Gastroesophageal sphincter (tissue), 4 donors: ENCODE results near the gene CAPS2. TPM values are rescaled to one million over a fixed set of nuclear protein-coding genes. Genes with fewer than 3 reads are reported as not detected.

Source experiments
- ATAC-seq: fragments of 150-250 bp; one replicate; pipeline ENCODE4 v1.9.1; 2016; ENCODE audit warnings: mild to moderate bottlenecking, moderate library complexity
- H3K27ac ChIP-seq, 4 donors: fragments of 200-600 bp; sonication (generic) in 3 of 4; 1 replicate in 3 of 4; 2 replicates in 1 of 4; pipeline ENCODE4 v1.5.1; 2016 to 2019
- H3K27me3 ChIP-seq: fragments of 200-600 bp; sonication (generic); one replicate; pipeline ENCODE4 v1.5.1; 2019
- H3K36me3 ChIP-seq, 2 donors: fragments of 200-600 bp; sonication (generic); one replicate each; pipeline ENCODE4 v1.5.1; 2019; ENCODE audit warnings: control low read depth in 1 of 2
- H3K4me1 ChIP-seq, 3 donors: fragments of 200-600 bp; sonication (generic); 1 replicate in 2 of 3; 2 replicates in 1 of 3; pipeline ENCODE4 v1.5.1; 2016 to 2019; ENCODE audit warnings: control low read depth in 2 of 3
- H3K4me3 ChIP-seq, 2 donors: fragments of 200-600 bp; sonication (generic); one replicate each; pipeline ENCODE4 v1.5.1; 2019; ENCODE audit warnings: mild to moderate bottlenecking in 1 of 2, moderate library complexity in 1 of 2
- H3K9me3 ChIP-seq, 3 donors: fragments of 200-600 bp; sonication (generic); one replicate each; pipeline ENCODE4 v1.5.1; 2017 to 2019; ENCODE audit warnings: control low read depth in 2 of 3
- CTCF ChIP-seq, 4 experiments: fragments of 200-600 bp in 2 of 4; fragments of 450-650 bp in 2 of 4; sonication (generic) in 1 of 4; IDR thresholded peaks; one replicate each; pipeline ENCODE4 v1.5.1; 2017 to 2019; ENCODE audit warnings: antibody characterized with exemption in 4 of 4, mild to moderate bottlenecking in 2 of 4, moderate library complexity in 2 of 4
- EP300 ChIP-seq: sonication (generic); formaldehyde crosslinking; IDR thresholded peaks from one replicate; pipeline ENCODE4 v1.6.1; 2017; ENCODE audit warnings: antibody characterized with exemption, mild to moderate bottlenecking
- POLR2A ChIP-seq, 2 donors: fragments of 450-650 bp; IDR thresholded peaks; one replicate each; pipeline ENCODE4 v1.6.1; 2017; ENCODE audit warnings: antibody characterized with exemption in 2 of 2, mild to moderate bottlenecking in 2 of 2, moderate library complexity in 1 of 2
- POLR2AphosphoS5 ChIP-seq: sonication (generic); formaldehyde crosslinking; IDR thresholded peaks from one replicate; pipeline ENCODE4 v1.6.1; 2017; ENCODE audit warnings: antibody characterized with exemption
- WGBS, 2 donors: methylation state at CpG; one replicate each; pipeline ENCODE4 v1.1.5; 2018; ENCODE audit warnings: low coverage in 1 of 2; 5-methylcytosine and 5-hydroxymethylcytosine counted together
- total RNA-seq, 4 donors: library from RNA; depleted of rRNA; stranded (reverse); fragments of >200 nt; gene quantifications; one replicate each; pipeline ENCODE4 v1.1.0, GENCODE V29; 2016

Gene CAPS2
- total RNA-seq, 4 donors from 2014 or later, result 8.3 to 29.4 (median 11.9) TPM

- Histone ChIP-seq H3K4me1 (no peaks in the 10 kb centered on the region), H3K4me3 (no peak overlapping the region), H3K36me3 (no peaks in the 10 kb centered on the region), H3K9me3 (peaks cover 0 to 22% (median 0%) of the 10 kb centered on the region in 3 donors), H3K27ac (no peak overlapping the region), H3K27me3 (no peaks in the 10 kb centered on the region)
- ATAC-seq, result no peak
- 20 to 58% methylated on average over 1 of the region's 1 CpG for WGBS, 2 donors
- TF ChIP-seq CTCF (IDR thresholded peaks at IDR 0.05), result no peak
- no peak for TF ChIP-seq EP300
- TF ChIP-seq POLR2A (IDR thresholded peaks at IDR 0.05), result no peak
- no peak for TF ChIP-seq POLR2AphosphoS5
These were observed 93.9 kb downstream of the CAPS2 start for GRCh38 chr12:75236206-75236605.

GRCh38 chr12:75227132-75227531 is 103.0 kb downstream of the CAPS2 start:
- H3K27ac ChIP-seq, result no peak overlapping the region
- TF ChIP-seq POLR2A (IDR thresholded peaks at IDR 0.05) (no peak), POLR2AphosphoS5 (no peak), EP300 (no peak), CTCF (IDR thresholded peaks at IDR 0.05) (no peak)
- 73 to 81% methylated on average over 1 of the region's 1 CpG for WGBS, 2 donors
- H3K4me1 ChIP-seq, result no peaks in the 10 kb centered on the region
- H3K36me3 ChIP-seq, result no peaks in the 10 kb centered on the region
- ATAC-seq, result no peak
- H3K27me3 ChIP-seq, result no peaks in the 10 kb centered on the region
- no peak overlapping the region for H3K4me3 ChIP-seq
- H3K9me3 ChIP-seq, result peaks cover 0 to 17% (median 0%) of the 10 kb centered on the region in 3 donors

Other genes with a start within 250 kb of the CAPS2 start
- under 1 TPM in 1 of 4 donors, not detected in 3; 0.12 TPM for gene KCNC2, start 120.5 kb downstream of the CAPS2 start, total RNA-seq
- not detected for gene GLIPR1L1, start 4.3 kb upstream of the CAPS2 start, total RNA-seq
- gene GLIPR1L2, start 60.8 kb upstream of the CAPS2 start, total RNA-seq, result 1 to 10 TPM in 2 of 4 donors, under 1 TPM in 2; 0.13 to 2.3 (median 1.2) TPM
- gene GLIPR1, start 150.4 kb upstream of the CAPS2 start, total RNA-seq, result 10 to 100 TPM; 20.3 to 32.6 (median 29.1) TPM
- gene KRR1, start 181.3 kb upstream of the CAPS2 start, total RNA-seq, result 10 to 100 TPM; 33.0 to 46.2 (median 36.6) TPM